ENCODE measurements around the gene CLCNKA. TPM values are rescaled to one million over a fixed set of nuclear protein-coding genes. Genes with fewer than 3 reads are reported as not detected.
A peak's percentile ranks its signal among the peaks of the same experiment; 100 is the strongest.
"Not testable (repeated sequence)": the region's sequence is repeated elsewhere in the genome, so short reads cannot be mapped to it uniquely, and the experiment has no call there.

CLCNKA gene
- total and polyA plus RNA-seq, 2 experiments from 2014 or later, result 1.3 TPM

GRCh38 chr1:16019644-16020277, 2.1 kb upstream of the CLCNKA start:
- H4K20me1 ChIP-seq (ENCODE audit: insufficient read depth, poor library complexity, severe bottlenecking), result no peaks in the 10 kb centered on the region
- peak overlapping the region; percentile 93 for H3K27ac ChIP-seq
- H2AFZ ChIP-seq, result no peak overlapping the region
- TF ChIP-seq EZH2 (IDR thresholded peaks at IDR 0.05; ENCODE audit: borderline replicate concordance), result no peak
- no peak for TF ChIP-seq EZH2phosphoT487 (IDR thresholded peaks at IDR 0.05; ENCODE audit: low read depth, severe bottlenecking, unreplicated experiment)
- no peak for TF ChIP-seq CTCF (IDR thresholded peaks at IDR 0.05; ENCODE audit: poor library complexity)
- no peaks in the 10 kb centered on the region for H3K9me2 ChIP-seq (replicated peaks; ENCODE audit: insufficient read depth)
- no peaks in the 10 kb centered on the region for H3K79me2 ChIP-seq
- 30% methylated on average over 3 of the region's 9 CpGs for WGBS (ENCODE audit: low lambda C conversion rate, missing lambda C conversion rate)
- H3K4me1 ChIP-seq (ENCODE audit: insufficient read depth), result peaks cover 33% of the 10 kb centered on the region
- H3K9me3 ChIP-seq (ENCODE audit: low read depth), result no peaks in the 10 kb centered on the region
- DNase-seq (ENCODE audit: low spot score), result peak; percentile 44
- no peaks in the 10 kb centered on the region for H3K27me3 ChIP-seq
- no peaks in the 10 kb centered on the region for H3K36me3 ChIP-seq (replicated peaks; ENCODE audit: insufficient read depth, low read depth)
- no peak overlapping the region for H3K4me2 ChIP-seq
- H3K4me3 ChIP-seq, result no peak overlapping the region

- no peak for TF ChIP-seq EZH2 (IDR thresholded peaks at IDR 0.05; ENCODE audit: borderline replicate concordance)
- TF ChIP-seq CTCF (IDR thresholded peaks at IDR 0.05; ENCODE audit: poor library complexity), result no peak
- Histone ChIP-seq H3K9me3 (ENCODE audit: low read depth) (no peaks in the 10 kb centered on the region), H3K27me3 (no peaks in the 10 kb centered on the region), H3K36me3 (replicated peaks; ENCODE audit: insufficient read depth, low read depth) (no peaks in the 10 kb centered on the region), H3K4me3 (no peak overlapping the region), H3K4me1 (ENCODE audit: insufficient read depth) (peaks cover 29% of the 10 kb centered on the region), H3K27ac (no peak overlapping the region), H4K20me1 (ENCODE audit: insufficient read depth, poor library complexity, severe bottlenecking) (no peaks in the 10 kb centered on the region), H2AFZ (no peak overlapping the region), H3K79me2 (no peaks in the 10 kb centered on the region), H3K9me2 (replicated peaks; ENCODE audit: insufficient read depth) (no peaks in the 10 kb centered on the region), H3K4me2 (no peak overlapping the region)
- no peak for DNase-seq (ENCODE audit: low spot score)
- WGBS (ENCODE audit: low lambda C conversion rate, missing lambda C conversion rate), result 89% methylated on average over 6 of the region's 6 CpGs
Observed at GRCh38 chr1:16020325-16020724, 1.5 kb upstream of the CLCNKA start.

- not testable (repeated sequence) for H3K27ac ChIP-seq
- WGBS (ENCODE audit: low lambda C conversion rate, missing lambda C conversion rate), result 91% methylated on average over 9 of the region's 9 CpGs
Observed at GRCh38 chr1:16020878-16021277, 958 bp upstream of the CLCNKA start.

GRCh38 chr1:16022393-16022792, 557 bp downstream of the CLCNKA start:
- TF ChIP-seq EZH2phosphoT487 (IDR thresholded peaks at IDR 0.05; ENCODE audit: low read depth, severe bottlenecking, unreplicated experiment) (no peak), EZH2 (IDR thresholded peaks at IDR 0.05; ENCODE audit: borderline replicate concordance) (no peak), CTCF (IDR thresholded peaks at IDR 0.05; ENCODE audit: poor library complexity) (no peak)
- Histone ChIP-seq H3K4me2 (no peak overlapping the region), H3K9me3 (ENCODE audit: low read depth) (no peaks in the 10 kb centered on the region), H2AFZ (no peak overlapping the region), H3K4me3 (no peak overlapping the region), H3K79me2 (no peaks in the 10 kb centered on the region), H3K36me3 (replicated peaks; ENCODE audit: insufficient read depth, low read depth) (no peaks in the 10 kb centered on the region), H4K20me1 (ENCODE audit: insufficient read depth, poor library complexity, severe bottlenecking) (no peaks in the 10 kb centered on the region), H3K27me3 (no peaks in the 10 kb centered on the region), H3K9me2 (replicated peaks; ENCODE audit: insufficient read depth) (no peaks in the 10 kb centered on the region), H3K4me1 (ENCODE audit: insufficient read depth) (peaks cover 27% of the 10 kb centered on the region), H3K27ac (no peak overlapping the region)
- 82% methylated on average over 11 of the region's 11 CpGs for WGBS (ENCODE audit: low lambda C conversion rate, missing lambda C conversion rate)
- no peak for DNase-seq (ENCODE audit: low spot score)

More at GRCh38 chr1:16020878-16021277, 958 bp upstream of the CLCNKA start:
- not testable (repeated sequence) for H3K79me2 ChIP-seq; H2AFZ ChIP-seq; H4K20me1 ChIP-seq (ENCODE audit: insufficient read depth, poor library complexity, severe bottlenecking); H3K9me3 ChIP-seq (ENCODE audit: low read depth); H3K27me3 ChIP-seq; H3K4me3 ChIP-seq; H3K9me2 ChIP-seq (replicated peaks; ENCODE audit: insufficient read depth); DNase-seq (ENCODE audit: low spot score); H3K4me2 ChIP-seq; H3K36me3 ChIP-seq (replicated peaks; ENCODE audit: insufficient read depth, low read depth)
- peaks cover 29% of the 10 kb centered on the region for H3K4me1 ChIP-seq (ENCODE audit: insufficient read depth)
